CD8-positive, alpha-beta memory T cell (primary cell): ENCODE data around the gene HOXC11. TPM values are rescaled to one million over a fixed set of nuclear protein-coding genes. Genes with fewer than 3 reads are reported as not detected.

Source experiments
- CTCF ChIA-PET: fragments of 350-600 bp; sonication (Branson Sonifier 250); formaldehyde crosslinking; loops from one replicate; lab custom pipeline; 2021; ENCODE audit warnings: antibody characterized with exemption; lab: Charles Lee
- POLR2A ChIA-PET: fragments of 350-600 bp; sonication (Branson Sonifier 250); formaldehyde crosslinking; loops from one replicate; lab custom pipeline; 2021; ENCODE audit warnings: antibody characterized with exemption; lab: Charles Lee
- DNase-seq, 5 donors: peaks; one replicate each; pipeline versions ENCODE4 v3.0.0 to v3.0.0-alpha.2; 2020 to 2022; ENCODE audit warnings: mixed read lengths in 1 of 5
- H3K27ac ChIP-seq: one replicate; pipeline ENCODE4 v1.7.0; 2013; ENCODE audit warnings: low read depth, mild to moderate bottlenecking, low read length, moderate library complexity
- H3K27me3 ChIP-seq: 2 replicates; pipeline ENCODE4 v1.7.0; 2013; ENCODE audit warnings: low read length, mild to moderate bottlenecking; ENCODE audit not compliant: insufficient read depth, poor library complexity, severe bottlenecking
- H3K36me3 ChIP-seq: 2 replicates; pipeline ENCODE4 v1.7.0; 2013; ENCODE audit warnings: mild to moderate bottlenecking, low read length, moderate library complexity; ENCODE audit not compliant: insufficient read depth
- H3K4me1 ChIP-seq: 2 replicates; pipeline ENCODE4 v1.7.0; 2013; ENCODE audit warnings: mild to moderate bottlenecking, low read length, moderate library complexity; ENCODE audit not compliant: insufficient read depth
- H3K4me3 ChIP-seq: 2 replicates; pipeline ENCODE4 v1.7.0; 2013; ENCODE audit warnings: mild to moderate bottlenecking, low read length
- H3K9me3 ChIP-seq: 2 replicates; pipeline ENCODE4 v1.7.0; 2013; ENCODE audit warnings: mild to moderate bottlenecking, low read length
- H3K27ac Mint-ChIP-seq, 8 donors: one replicate each; pipeline ENCODE4 v1.8.0; 2020 to 2021; ENCODE audit warnings: mixed read lengths in 8 of 8, mild to moderate bottlenecking in 6 of 8, inconsistent platforms in 3 of 8, moderate library complexity in 3 of 8
- H3K27me3 Mint-ChIP-seq, 2 donors: one replicate each; pipeline ENCODE4 v1.8.0; 2020 to 2021; ENCODE audit warnings: mixed read lengths in 2 of 2, mild to moderate bottlenecking in 1 of 2, moderate library complexity in 1 of 2
- H3K36me3 Mint-ChIP-seq, 3 donors: one replicate each; pipeline ENCODE4 v1.8.0; 2020 to 2021; ENCODE audit warnings: mixed read lengths in 3 of 3, inconsistent platforms in 1 of 3, mild to moderate bottlenecking in 1 of 3
- H3K4me1 Mint-ChIP-seq, 3 donors: one replicate each; pipeline ENCODE4 v1.8.0; 2020 to 2021; ENCODE audit warnings: mixed read lengths in 3 of 3, inconsistent platforms in 1 of 3, mild to moderate bottlenecking in 1 of 3
- H3K4me3 Mint-ChIP-seq, 7 donors: one replicate each; pipeline ENCODE4 v1.8.0; 2020 to 2021; ENCODE audit warnings: mixed read lengths in 7 of 7, mild to moderate bottlenecking in 6 of 7, moderate library complexity in 4 of 7, inconsistent platforms in 2 of 7
- H3K9me3 Mint-ChIP-seq, 5 donors: one replicate each; pipeline ENCODE4 v1.8.0; 2020 to 2022; ENCODE audit warnings: mixed read lengths in 5 of 5, mild to moderate bottlenecking in 3 of 5, moderate library complexity in 2 of 5, inconsistent platforms in 1 of 5
- polyA plus RNA-seq: library from polyadenylated mRNA; unstranded; fragments of 300-500 nt; fragmentation: Illumina TruSeq; gene quantifications from one replicate; pipeline ENCODE4 v1.2.3, GENCODE V29; 2021
- total RNA-seq, 2 experiments: library from RNA; stranded (reverse); gene quantifications; one replicate each; pipeline ENCODE4 v1.2.3, GENCODE V29; 2021

HOXC11 gene
- total and polyA plus RNA-seq, 3 experiments from 2014 or later = not detected

DNA sequence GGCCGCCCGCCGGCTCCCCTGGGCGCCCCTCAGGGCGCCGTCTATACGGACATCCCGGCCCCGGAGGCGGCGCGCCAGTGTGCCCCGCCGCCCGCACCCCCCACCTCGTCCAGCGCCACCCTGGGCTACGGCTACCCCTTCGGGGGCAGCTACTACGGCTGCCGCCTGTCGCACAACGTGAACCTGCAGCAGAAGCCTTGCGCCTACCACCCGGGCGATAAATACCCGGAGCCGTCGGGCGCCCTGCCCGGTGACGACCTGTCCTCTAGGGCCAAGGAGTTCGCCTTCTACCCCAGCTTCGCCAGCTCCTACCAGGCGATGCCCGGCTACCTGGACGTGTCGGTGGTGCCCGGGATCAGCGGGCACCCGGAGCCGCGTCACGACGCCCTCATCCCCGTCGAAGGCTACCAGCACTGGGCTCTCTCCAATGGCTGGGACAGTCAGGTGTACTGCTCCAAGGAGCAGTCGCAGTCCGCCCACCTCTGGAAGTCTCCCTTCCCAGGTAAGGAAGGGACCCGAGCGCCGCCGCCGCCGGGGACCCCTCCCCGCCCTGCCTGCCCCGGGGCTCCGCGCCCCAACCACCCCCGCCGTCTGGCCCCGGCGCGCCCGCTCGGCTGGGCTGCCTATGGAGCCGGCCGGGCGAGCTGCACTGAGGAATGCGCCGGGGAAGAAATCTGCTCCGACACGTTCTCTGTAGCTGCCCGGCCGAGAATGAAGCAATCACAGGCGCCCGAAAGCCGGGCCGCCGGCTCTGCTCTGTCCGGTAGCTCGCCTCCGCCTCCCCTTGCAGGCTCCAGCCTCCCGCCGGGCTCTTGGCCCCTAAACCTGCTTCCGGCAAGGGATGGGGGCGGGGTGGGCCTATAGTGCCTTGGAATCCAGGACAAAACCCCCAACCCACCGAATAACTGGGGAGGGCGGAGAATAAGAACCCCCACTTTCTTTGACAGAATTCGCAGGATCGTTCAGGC, 33.5 kb upstream of the HOXC11 start:
- ChIA-PET POLR2A (no interaction called here), CTCF (no interaction called here)
- H3K27me3 ChIP-seq = peaks cover 68% of the 10 kb centered on the region
- H3K36me3 ChIP-seq = no peaks in the 10 kb centered on the region
- peaks cover 81 to 88% of the 10 kb centered on the region in 2 donors for H3K27me3 Mint-ChIP-seq
- H3K4me3 Mint-ChIP-seq = peak overlapping the region in 2 of 7 donors; percentile 40 to 56
- H3K27ac Mint-ChIP-seq = peak overlapping the region in 2 of 8 donors; percentile 6 to 89
- no peak overlapping the region for H3K4me3 ChIP-seq
- H3K27ac ChIP-seq = no peak overlapping the region
- peaks cover 10% of the 10 kb centered on the region for H3K4me1 ChIP-seq
- peaks cover 11 to 18% (median 12%) of the 10 kb centered on the region in 3 donors for H3K4me1 Mint-ChIP-seq
- H3K9me3 ChIP-seq = no peaks in the 10 kb centered on the region
- peaks cover 0 to 2% (median 0%) of the 10 kb centered on the region in 5 donors for H3K9me3 Mint-ChIP-seq
- no peaks in the 10 kb centered on the region for H3K36me3 Mint-ChIP-seq
- no peak for DNase-seq

DNA sequence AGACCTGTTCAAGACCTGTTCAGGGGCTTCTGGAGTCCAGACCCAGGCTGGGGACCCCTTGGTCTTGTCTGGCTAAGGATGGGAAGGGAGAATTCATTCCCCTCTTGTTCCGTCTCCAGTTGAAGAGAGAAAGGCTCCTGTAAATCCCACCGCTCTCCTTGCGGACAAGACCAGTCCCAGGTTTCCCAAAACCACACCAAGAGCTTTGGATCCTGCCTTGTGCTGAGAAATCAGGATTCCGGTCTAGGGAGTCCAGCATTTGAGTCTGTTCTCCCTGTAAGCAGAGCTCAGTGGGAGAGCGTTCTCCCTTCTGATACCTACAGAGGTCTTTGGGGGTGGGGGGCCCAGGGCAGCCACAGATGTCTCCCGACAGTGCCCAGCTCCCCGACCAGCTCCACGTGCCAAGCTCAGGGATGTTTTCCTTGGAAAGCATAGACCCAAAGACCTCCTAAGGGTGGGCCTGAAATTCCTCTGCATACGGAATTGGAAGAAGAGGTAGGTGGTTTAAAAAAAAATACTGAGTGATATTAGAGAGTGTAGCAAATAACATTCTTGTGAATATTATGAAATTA, 32.4 kb upstream of the HOXC11 start:
- Mint-ChIP-seq H3K9me3 (peaks cover 0 to 2% (median 0%) of the 10 kb centered on the region in 5 donors), H3K27me3 (peaks cover 82 to 88% of the 10 kb centered on the region in 2 donors), H3K36me3 (no peaks in the 10 kb centered on the region), H3K4me3 (peak overlapping the region in 1 of 7 donors; percentile 11), H3K4me1 (peaks cover 6 to 19% (median 12%) of the 10 kb centered on the region in 3 donors), H3K27ac (peak overlapping the region in 1 of 8 donors; percentile 6)
- CTCF ChIA-PET = no interaction called here
- POLR2A ChIA-PET = no interaction called here
- no peak overlapping the region for H3K4me3 ChIP-seq
- peaks cover 76% of the 10 kb centered on the region for H3K27me3 ChIP-seq
- H3K4me1 ChIP-seq = peaks cover 5% of the 10 kb centered on the region
- no peaks in the 10 kb centered on the region for H3K9me3 ChIP-seq
- no peak overlapping the region for H3K27ac ChIP-seq
- no peak for DNase-seq
- H3K36me3 ChIP-seq = no peaks in the 10 kb centered on the region

DNA sequence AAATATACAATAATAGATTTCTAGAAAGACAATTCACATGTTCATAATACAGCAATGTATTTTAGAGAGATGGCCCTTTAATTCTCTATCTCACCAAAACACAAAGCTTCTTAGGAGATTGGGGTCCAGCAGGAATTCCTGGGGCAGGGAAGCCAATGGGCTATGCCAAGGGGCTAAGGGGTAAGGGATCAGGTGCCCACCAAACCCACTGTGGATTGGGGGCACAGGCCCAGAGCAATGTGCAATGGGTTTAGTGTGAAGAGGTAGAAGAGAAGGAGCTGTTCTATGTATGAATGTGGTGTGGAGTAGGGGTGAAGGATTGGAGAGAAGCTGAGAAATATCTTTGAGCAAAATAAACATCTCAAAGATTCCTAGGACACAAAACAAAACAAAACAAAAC, 31.7 kb upstream of the HOXC11 start:
- no peak overlapping the region for H3K4me3 Mint-ChIP-seq
- no peaks in the 10 kb centered on the region for H3K4me1 ChIP-seq
- peak overlapping the region in 1 of 8 donors; percentile 12 for H3K27ac Mint-ChIP-seq
- no peaks in the 10 kb centered on the region for H3K9me3 ChIP-seq
- ChIA-PET CTCF (no interaction called here), POLR2A (no interaction called here)
- peaks cover 3 to 13% (median 6%) of the 10 kb centered on the region in 3 donors for H3K4me1 Mint-ChIP-seq
- no peak for DNase-seq
- H3K27ac ChIP-seq = no peak overlapping the region
- H3K27me3 ChIP-seq = peaks cover 76% of the 10 kb centered on the region
- peaks cover 0 to 2% (median 0%) of the 10 kb centered on the region in 5 donors for H3K9me3 Mint-ChIP-seq
- peaks cover 82 to 88% of the 10 kb centered on the region in 2 donors for H3K27me3 Mint-ChIP-seq
- no peaks in the 10 kb centered on the region for H3K36me3 Mint-ChIP-seq
- H3K36me3 ChIP-seq = no peaks in the 10 kb centered on the region
- no peak overlapping the region for H3K4me3 ChIP-seq

DNA sequence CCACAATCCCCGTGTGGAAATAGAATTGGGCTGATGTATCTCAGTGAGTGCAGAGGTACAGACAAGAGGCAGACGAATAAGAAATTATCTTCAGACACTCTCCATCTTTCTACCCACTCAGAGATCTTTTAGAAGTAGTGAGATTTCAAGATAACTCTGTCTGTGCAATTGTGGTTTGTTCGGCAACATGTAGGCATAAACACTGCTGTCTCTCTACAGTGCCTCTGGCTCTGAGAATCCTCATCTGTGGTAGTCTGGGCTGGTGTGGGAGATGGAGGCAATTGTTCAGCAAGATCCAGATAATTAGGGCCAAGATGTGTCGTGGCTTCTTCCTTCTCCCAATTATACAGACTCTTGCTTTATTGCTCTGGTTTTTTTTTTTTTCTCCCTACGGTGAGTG, 31.2 kb upstream of the HOXC11 start:
- Mint-ChIP-seq H3K9me3 (peaks cover 0 to 2% (median 0%) of the 10 kb centered on the region in 5 donors), H3K27ac (peak overlapping the region in 2 of 8 donors; percentile 12 to 30), H3K4me3 (no peak overlapping the region), H3K4me1 (peaks cover 3 to 13% (median 6%) of the 10 kb centered on the region in 3 donors), H3K36me3 (no peaks in the 10 kb centered on the region), H3K27me3 (peaks cover 82 to 88% of the 10 kb centered on the region in 2 donors)
- no peak for DNase-seq
- no peaks in the 10 kb centered on the region for H3K4me1 ChIP-seq
- no peaks in the 10 kb centered on the region for H3K9me3 ChIP-seq
- ChIA-PET POLR2A (no interaction called here), CTCF (no interaction called here)
- H3K4me3 ChIP-seq = no peak overlapping the region
- no peaks in the 10 kb centered on the region for H3K36me3 ChIP-seq
- peaks cover 76% of the 10 kb centered on the region for H3K27me3 ChIP-seq
- no peak overlapping the region for H3K27ac ChIP-seq

DNA sequence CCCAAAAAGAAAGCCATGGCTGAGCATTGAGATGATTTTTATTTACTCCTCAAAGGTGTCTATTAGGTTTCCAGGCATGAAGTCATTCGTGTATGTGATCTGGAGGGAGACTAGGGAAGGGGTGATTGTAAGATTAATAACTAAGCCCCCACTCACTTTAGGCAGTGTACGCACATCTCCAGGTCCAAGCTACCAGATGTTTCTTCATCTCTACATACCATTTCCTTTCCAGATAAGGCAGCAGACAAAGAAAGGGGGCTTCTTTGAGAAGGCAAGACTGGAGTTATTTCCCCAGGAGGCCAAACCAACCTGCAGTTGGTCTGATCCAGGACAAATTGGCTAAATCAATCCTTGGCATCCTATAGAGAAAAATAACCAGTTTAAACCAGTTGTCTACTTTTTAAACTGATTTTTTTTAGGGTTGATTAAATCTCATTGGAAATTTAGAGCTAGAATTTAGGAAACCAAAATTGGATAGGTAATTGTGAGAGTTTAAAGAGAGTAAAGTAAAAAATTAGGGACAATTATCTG, 30.4 kb upstream of the HOXC11 start:
- peaks cover 0 to 2% (median 0%) of the 10 kb centered on the region in 5 donors for H3K9me3 Mint-ChIP-seq
- DNase-seq = no peak
- no peak overlapping the region for H3K4me3 Mint-ChIP-seq
- peaks cover 73% of the 10 kb centered on the region for H3K27me3 ChIP-seq
- H3K27me3 Mint-ChIP-seq = peaks cover 83 to 88% of the 10 kb centered on the region in 2 donors
- no peaks in the 10 kb centered on the region for H3K4me1 ChIP-seq
- POLR2A ChIA-PET = no interaction called here
- no peaks in the 10 kb centered on the region for H3K36me3 ChIP-seq
- peaks cover 3 to 10% (median 6%) of the 10 kb centered on the region in 3 donors for H3K4me1 Mint-ChIP-seq
- H3K27ac Mint-ChIP-seq = no peak overlapping the region
- no peak overlapping the region for H3K4me3 ChIP-seq
- CTCF ChIA-PET = no interaction called here
- no peak overlapping the region for H3K27ac ChIP-seq
- H3K36me3 Mint-ChIP-seq = no peaks in the 10 kb centered on the region
- H3K9me3 ChIP-seq = no peaks in the 10 kb centered on the region

DNA sequence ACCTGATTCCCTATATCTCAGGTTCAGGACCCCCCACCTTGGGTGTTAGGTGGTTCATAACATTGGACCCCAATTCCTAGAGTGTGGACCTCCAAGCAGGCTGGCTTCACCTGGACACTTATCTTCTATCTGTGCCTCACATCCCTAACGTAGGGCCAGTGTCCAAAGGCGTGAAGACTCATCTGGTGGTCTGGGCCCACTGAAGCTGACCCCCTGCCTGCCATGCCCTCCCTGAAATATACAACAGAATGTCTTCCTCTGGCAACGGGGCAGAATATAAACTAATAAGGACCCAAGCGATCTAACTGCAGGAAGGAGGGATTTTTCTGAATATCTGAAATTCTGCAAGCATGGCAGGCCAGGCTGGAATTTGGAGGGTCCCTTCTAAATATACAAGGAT, 28.7 kb upstream of the HOXC11 start:
- Mint-ChIP-seq H3K4me3 (no peak overlapping the region), H3K27ac (peak overlapping the region in 1 of 8 donors; percentile 14), H3K36me3 (no peaks in the 10 kb centered on the region), H3K9me3 (peaks cover 0 to 2% (median 0%) of the 10 kb centered on the region in 5 donors), H3K27me3 (peaks cover 88 to 93% of the 10 kb centered on the region in 2 donors), H3K4me1 (peaks cover 0 to 9% (median 6%) of the 10 kb centered on the region in 3 donors)
- H3K9me3 ChIP-seq = no peaks in the 10 kb centered on the region
- no peaks in the 10 kb centered on the region for H3K4me1 ChIP-seq
- CTCF ChIA-PET = no interaction called here
- DNase-seq = no peak
- no peak overlapping the region for H3K27ac ChIP-seq
- peaks cover 74% of the 10 kb centered on the region for H3K27me3 ChIP-seq
- no peaks in the 10 kb centered on the region for H3K36me3 ChIP-seq
- no peak overlapping the region for H3K4me3 ChIP-seq
- POLR2A ChIA-PET = no interaction called here

- Histone ChIP-seq H3K4me3 (no peak overlapping the region), H3K27me3 (peaks cover 76% of the 10 kb centered on the region), H3K36me3 (no peaks in the 10 kb centered on the region), H3K4me1 (no peaks in the 10 kb centered on the region), H3K27ac (no peak overlapping the region), H3K9me3 (no peaks in the 10 kb centered on the region)
- ChIA-PET POLR2A (no interaction called here), CTCF (no interaction called here)
- Mint-ChIP-seq H3K9me3 (peaks cover 0 to 2% (median 0%) of the 10 kb centered on the region in 5 donors), H3K27me3 (peaks cover 91 to 98% of the 10 kb centered on the region in 2 donors), H3K36me3 (no peaks in the 10 kb centered on the region), H3K4me3 (peak overlapping the region in 1 of 7 donors; percentile 14), H3K4me1 (peaks cover under 1 to 7% (median 6%) of the 10 kb centered on the region in 3 donors), H3K27ac (no peak overlapping the region)
- no peak for DNase-seq
These were observed 27.7 kb upstream of the HOXC11 start for GRCh38 chr12:53944907-53945847.
